Activated CD8-positive, alpha-beta memory T cell treated with anti-CD3 and anti-CD28 coated beads for 4 hours (primary cell): ENCODE data around the gene MOGAT2.

Experiments used
- DNase-seq, 2 donors: peaks; one replicate each; pipeline ENCODE4 v3.0.0-alpha.2; 2020; ENCODE audit warnings: low read depth in 2 of 2

MOGAT2 gene

GRCh38 chr11:75759832-75760231 is 42.2 kb downstream of the MOGAT2 start:
- DNase-seq: no peak

DNA sequence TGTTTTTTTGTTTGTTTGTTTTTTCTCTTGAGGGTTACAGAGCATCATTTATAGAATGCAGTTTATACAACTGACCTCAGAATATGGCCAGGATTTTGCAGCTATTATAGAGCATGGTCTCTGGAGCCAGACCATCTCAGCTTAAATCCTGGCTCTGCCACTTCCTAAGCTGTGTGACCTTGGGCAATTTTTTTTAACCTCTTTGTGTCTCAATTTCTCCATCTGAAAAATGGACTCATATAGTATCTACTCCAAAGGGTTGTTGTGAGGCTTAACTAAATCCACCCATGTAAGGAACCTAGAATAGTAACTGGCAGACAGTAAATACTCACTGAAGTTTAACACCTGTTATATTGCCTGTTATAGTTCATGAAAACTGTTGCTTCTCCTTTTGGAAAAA is 42.6 kb downstream of the MOGAT2 start:
- no peak for DNase-seq

DNA sequence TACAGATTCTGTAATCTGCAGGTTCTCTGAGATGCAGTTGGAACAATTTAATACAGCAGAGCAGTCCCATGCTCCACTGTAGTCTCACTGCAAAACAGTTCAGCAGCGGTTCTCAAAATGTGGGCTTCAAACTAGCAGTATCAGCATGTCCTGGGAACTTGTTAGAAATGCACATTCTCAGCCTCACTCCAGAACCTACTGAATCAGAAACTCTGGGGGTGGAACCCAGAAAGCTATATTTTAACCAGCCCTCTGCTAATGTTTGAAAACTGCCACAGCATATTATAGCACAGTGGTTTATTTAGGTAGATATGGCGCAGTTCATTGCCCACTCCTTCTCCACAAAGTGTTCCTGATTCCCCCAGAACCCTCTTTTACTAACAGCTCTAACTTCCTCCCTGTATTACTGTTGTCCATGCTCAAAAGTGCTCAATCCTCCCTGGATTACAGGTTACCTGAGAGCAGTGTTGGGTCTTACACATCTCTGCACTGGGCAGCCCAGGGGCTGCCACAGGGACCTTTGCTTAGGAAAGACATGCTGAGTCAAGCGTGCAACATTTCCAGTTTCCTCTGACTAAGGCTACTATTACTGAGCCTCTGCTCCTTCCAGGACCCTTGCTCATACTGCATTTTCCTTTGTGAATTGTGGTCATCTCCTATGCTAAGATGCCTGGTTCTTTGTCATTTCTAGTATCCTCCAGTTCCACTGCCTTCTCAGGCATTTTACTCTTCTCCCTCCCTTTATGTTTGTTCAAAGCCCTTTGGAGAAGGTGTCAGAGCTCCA is 43.3 kb downstream of the MOGAT2 start:
- DNase-seq: no peak

- DNase-seq: no peak
These were observed 44.5 kb downstream of the MOGAT2 start for GRCh38 chr11:75762158-75762557.

- DNase-seq: no peak
These were observed 45.2 kb downstream of the MOGAT2 start for GRCh38 chr11:75762885-75763284.

DNA sequence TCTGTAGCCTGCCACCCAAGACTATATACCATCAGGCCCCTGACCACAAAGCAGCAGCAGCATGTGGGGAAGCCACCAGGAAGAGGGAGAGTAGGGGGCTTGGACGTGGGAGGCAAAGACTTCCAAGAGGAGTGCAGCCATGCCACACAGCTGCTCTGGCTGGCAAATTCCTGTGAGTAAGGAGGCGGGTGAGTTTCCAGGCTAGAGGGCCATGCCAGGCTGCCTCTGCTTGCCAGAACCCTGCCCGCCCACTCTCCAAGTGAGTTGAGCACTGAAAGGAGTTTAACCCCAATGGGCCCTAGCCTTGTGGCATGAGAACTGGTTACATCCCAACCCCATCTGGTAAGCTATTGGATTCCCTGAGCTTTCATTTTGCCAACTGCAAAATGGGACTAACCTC is 46.2 kb downstream of the MOGAT2 start:
- DNase-seq: no peak

- no peak for DNase-seq
These were observed 47.5 kb downstream of the MOGAT2 start for GRCh38 chr11:75765116-75765515.

GRCh38 chr11:75766443-75767227 is 49.0 kb downstream of the MOGAT2 start:
- no peak for DNase-seq

DNA sequence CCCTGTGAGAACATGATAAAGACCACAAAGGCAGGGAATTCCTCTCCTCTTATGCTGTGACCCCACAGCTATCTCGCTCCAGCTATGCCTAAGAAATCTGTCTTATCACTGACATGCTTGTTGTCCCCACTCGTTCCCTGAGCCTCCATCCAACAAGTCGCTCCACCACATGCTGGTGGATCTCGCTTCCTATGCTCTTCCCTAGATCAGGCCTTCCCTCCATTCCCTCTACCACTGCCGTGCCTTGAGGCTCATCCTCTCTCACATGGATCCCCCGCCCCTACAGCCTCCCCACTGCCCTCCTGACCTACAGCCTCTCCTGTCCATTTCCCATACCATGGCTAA is 49.6 kb downstream of the MOGAT2 start:
- no peak for DNase-seq

DNA sequence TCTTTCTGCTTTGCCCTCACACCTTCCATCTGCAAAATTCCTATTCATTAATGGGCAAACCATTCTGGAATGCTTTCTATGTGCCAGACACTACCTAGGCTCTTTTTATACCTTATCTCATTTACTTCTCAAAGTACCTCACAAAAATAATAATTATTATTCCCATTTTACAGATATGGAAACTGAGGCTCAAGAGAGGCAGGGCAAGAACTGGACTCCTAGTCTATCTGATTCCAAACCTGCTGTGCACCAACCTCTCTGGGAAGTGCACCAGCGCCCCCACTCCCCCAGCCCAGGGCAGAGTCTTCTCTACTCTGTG is 50.1 kb downstream of the MOGAT2 start:
- no peak for DNase-seq

DNA sequence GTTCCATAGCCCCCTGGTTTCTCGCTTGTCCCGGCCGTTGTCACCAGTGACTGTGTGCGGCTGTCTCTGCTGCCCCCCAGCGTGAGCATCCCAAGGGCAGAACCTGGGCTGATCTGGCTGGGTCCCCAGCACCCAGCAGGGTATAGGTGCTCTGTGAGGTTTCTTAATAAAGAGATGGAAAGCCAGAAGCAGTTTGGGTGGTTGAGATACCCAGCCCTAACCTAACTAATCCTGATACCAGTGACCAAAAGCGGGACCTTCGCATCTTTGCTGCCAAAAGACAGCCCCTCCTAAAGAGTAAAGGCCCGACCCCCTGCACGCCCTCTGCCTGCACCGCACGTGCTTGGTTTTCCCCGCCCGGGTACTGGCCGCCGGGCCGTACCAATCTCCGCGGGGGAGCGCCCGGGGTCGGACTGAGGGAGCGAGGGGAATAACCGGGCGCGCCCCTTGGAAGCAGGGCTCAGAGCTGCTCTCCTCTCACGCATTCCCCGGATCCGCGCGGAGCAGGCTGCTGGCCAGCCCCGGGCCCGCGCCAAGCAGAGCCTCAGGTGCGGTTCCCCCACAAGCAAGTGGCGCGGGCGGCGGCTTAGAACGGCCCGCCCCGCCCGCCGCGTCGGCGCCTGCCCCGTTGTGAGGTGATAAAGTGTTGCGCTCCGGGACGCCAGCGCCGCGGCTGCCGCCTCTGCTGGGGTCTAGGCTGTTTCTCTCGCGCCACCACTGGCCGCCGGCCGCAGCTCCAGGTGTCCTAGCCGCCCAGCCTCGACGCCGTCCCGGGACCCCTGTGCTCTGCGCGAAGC is 50.7 kb downstream of the MOGAT2 start, which contains the start of gene DGAT2:
Gene DGAT2 (plus strand): TSS at position 667 of the 797 bp plus-strand sequence. CDS start 214 bp downstream, outside the sequence.
- peak; percentile 42 to 47 for DNase-seq

- no peak for DNase-seq
These were observed 51.5 kb downstream of the MOGAT2 start for GRCh38 chr11:75768909-75769771.

- no peak for DNase-seq
These were observed 52.5 kb downstream of the MOGAT2 start for GRCh38 chr11:75770102-75770501.

- no peak for DNase-seq
These were observed 54.2 kb downstream of the MOGAT2 start for GRCh38 chr11:75771646-75772410.

GRCh38 chr11:75773595-75774353 is 56.1 kb downstream of the MOGAT2 start:
- DNase-seq: no peak

GRCh38 chr11:75775056-75775455 is 57.4 kb downstream of the MOGAT2 start:
- DNase-seq: no peak

DNA sequence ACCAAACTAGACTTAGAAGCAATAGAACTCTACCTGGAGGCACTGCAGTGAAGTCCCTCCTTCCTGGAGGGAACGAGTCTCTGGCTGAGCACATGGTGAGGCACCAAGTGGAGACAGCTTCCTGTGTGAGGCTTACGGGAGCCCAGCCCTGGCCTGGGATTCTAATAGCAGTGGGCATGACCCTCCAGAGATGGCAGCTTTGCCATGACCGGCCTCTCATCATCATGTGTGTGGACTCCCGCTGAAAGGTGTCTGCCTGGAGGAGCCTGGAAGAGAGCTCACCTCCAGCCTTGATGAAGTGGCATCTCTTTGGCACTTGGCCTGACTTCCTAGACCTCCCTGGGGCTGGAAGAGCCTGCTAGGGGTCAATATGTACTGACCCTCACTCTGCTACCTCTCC is 58.9 kb downstream of the MOGAT2 start:
- DNase-seq: no peak

DNA sequence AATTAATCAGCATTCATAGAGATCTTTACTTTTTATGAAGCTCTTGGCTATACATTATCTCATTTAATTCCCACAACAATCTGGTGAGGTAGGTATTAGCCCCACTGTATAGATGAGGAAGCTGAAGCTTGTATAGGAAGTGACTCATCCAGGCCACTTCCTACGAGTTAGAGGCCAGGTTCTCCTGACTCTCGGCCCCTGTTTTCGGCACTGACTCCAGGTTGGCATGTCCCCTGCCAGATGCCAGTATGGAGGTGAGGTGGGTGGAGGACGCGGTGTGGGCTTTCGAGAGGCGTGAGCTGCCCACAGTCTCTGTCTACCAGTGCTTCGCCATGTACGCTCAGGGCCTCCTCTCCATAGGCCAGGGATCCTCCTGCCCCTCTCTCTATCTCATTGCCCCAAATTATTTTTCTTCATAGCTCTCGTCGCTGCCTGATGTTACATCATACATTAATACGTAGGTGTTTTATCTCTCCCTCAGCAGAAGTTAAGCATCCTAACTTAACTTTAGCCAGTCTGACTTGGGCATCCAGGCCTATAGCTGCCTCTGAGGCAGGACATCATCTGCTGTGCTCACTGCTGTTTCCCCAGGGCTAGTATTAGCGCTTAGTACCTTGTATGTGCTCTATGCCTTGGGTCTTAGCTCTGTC is 59.9 kb downstream of the MOGAT2 start:
- DNase-seq: no peak

GRCh38 chr11:75778962-75779361 is 61.3 kb downstream of the MOGAT2 start:
- DNase-seq: no peak

- no peak for DNase-seq
These were observed 62.3 kb downstream of the MOGAT2 start for GRCh38 chr11:75779960-75780359.
